ENCODE data around the gene EIF4A3. TPM values are rescaled to one million over a fixed set of nuclear protein-coding genes. Genes with fewer than 3 reads are reported as not detected.

EIF4A3 gene
- total RNA-seq, 4 donors from 2014 or later, result 37.0 to 74.5 (median 55.8) TPM

GRCh38 chr17:80087346-80088265 lies 59.3 kb downstream of the EIF4A3 start:
- DNase-seq, result no peak
- no peaks in the 10 kb centered on the region for H3K9me3 ChIP-seq
- peaks cover under 1 to 3% (median 3%) of the 10 kb centered on the region in 4 donors for H3K4me1 ChIP-seq
- H3K4me3 ChIP-seq, result no peak overlapping the region
- in situ Hi-C loops (cut with MboI; ENCODE audit: low pct_ligation_motif_present in 1 of 4, low pct_unique_long_range_greater_than_20kb in 1 of 4, low sequenced_read_pairs in 3 of 4), result loop anchor here in 1 of 4 donors (25.0 kb wide), 1 partner anchor 150 kb away; no protein-coding TSS in a partner anchor
- H3K27me3 ChIP-seq, result no peaks in the 10 kb centered on the region
- no peak overlapping the region for H3K27ac ChIP-seq
- TF ChIP-seq EP300 (IDR thresholded peaks at IDR 0.05; ENCODE audit: low read depth) (no peak), POLR2A (IDR thresholded peaks at IDR 0.05) (no peak), POLR2AphosphoS5 (IDR thresholded peaks at IDR 0.05) (no peak), CTCF (IDR thresholded peaks at IDR 0.05) (no peak)
- intact Hi-C loops (cut with DNase I; ENCODE audit: low total_unique reads), result loop anchor here (10.0 kb wide), 1 partner anchor 83 kb away; no protein-coding TSS in a partner anchor
- no peaks in the 10 kb centered on the region for H3K36me3 ChIP-seq
- WGBS, 2 donors (ENCODE audit: low coverage in 1 of 2), result 79 to 86% methylated on average over 7 to 34 of the region's 34 CpGs

GRCh38 chr17:80086616-80087015 lies 60.3 kb downstream of the EIF4A3 start:
- intact Hi-C loops (cut with DNase I; ENCODE audit: low total_unique reads), result loop anchor here (10.0 kb wide), 1 partner anchor 82 kb away; no protein-coding TSS in a partner anchor
- in situ Hi-C loops (cut with MboI; ENCODE audit: low pct_ligation_motif_present in 1 of 4, low pct_unique_long_range_greater_than_20kb in 1 of 4, low sequenced_read_pairs in 3 of 4), result loop anchor here in 1 of 4 donors (25.0 kb wide), 1 partner anchor 151 kb away; no protein-coding TSS in a partner anchor
- no peaks in the 10 kb centered on the region for H3K27me3 ChIP-seq
- TF ChIP-seq CTCF (IDR thresholded peaks at IDR 0.05) (no peak), POLR2AphosphoS5 (IDR thresholded peaks at IDR 0.05) (no peak), EP300 (IDR thresholded peaks at IDR 0.05; ENCODE audit: low read depth) (no peak), POLR2A (IDR thresholded peaks at IDR 0.05) (no peak)
- no peak for DNase-seq
- no peak overlapping the region for H3K27ac ChIP-seq
- peaks cover 4 to 7% (median 6%) of the 10 kb centered on the region in 4 donors for H3K4me1 ChIP-seq
- no peaks in the 10 kb centered on the region for H3K36me3 ChIP-seq
- no peak overlapping the region for H3K4me3 ChIP-seq
- no peaks in the 10 kb centered on the region for H3K9me3 ChIP-seq
- WGBS, 2 donors (ENCODE audit: low coverage in 1 of 2), result 84% methylated on average over 11 of the region's 11 CpGs; no CpG with 5 or more reads in 1 of the 2 donors

- Histone ChIP-seq H3K27me3 (no peaks in the 10 kb centered on the region), H3K36me3 (no peaks in the 10 kb centered on the region), H3K4me3 (no peak overlapping the region), H3K27ac (no peak overlapping the region), H3K4me1 (peaks cover 4 to 7% (median 6%) of the 10 kb centered on the region in 4 donors), H3K9me3 (no peaks in the 10 kb centered on the region)
- TF ChIP-seq POLR2A (IDR thresholded peaks at IDR 0.05) (no peak), EP300 (IDR thresholded peaks at IDR 0.05; ENCODE audit: low read depth) (no peak), CTCF (IDR thresholded peaks at IDR 0.05) (no peak), POLR2AphosphoS5 (IDR thresholded peaks at IDR 0.05) (no peak)
- in situ Hi-C loops (cut with MboI; ENCODE audit: low pct_ligation_motif_present in 1 of 4, low pct_unique_long_range_greater_than_20kb in 1 of 4, low sequenced_read_pairs in 3 of 4), result loop anchor here in 1 of 4 donors (25.0 kb wide), 1 partner anchor 151 kb away; no protein-coding TSS in a partner anchor
- WGBS, 2 donors (ENCODE audit: low coverage in 1 of 2), result 76 to 93% methylated on average over 3 to 17 of the region's 17 CpGs
- no peak for DNase-seq
- intact Hi-C loops (cut with DNase I; ENCODE audit: low total_unique reads), result loop anchor here (10.0 kb wide), 1 partner anchor 81 kb away; no protein-coding TSS in a partner anchor
These were observed 60.8 kb downstream of the EIF4A3 start for GRCh38 chr17:80086081-80086480.

GRCh38 chr17:80084773-80085172 lies 62.2 kb downstream of the EIF4A3 start:
- WGBS, 2 donors (ENCODE audit: low coverage in 1 of 2), result 94% methylated on average over 15 of the region's 15 CpGs; no CpG with 5 or more reads in 1 of the 2 donors
- in situ Hi-C loops (cut with MboI; ENCODE audit: low pct_ligation_motif_present in 1 of 4, low pct_unique_long_range_greater_than_20kb in 1 of 4, low sequenced_read_pairs in 3 of 4), result loop anchor here in 1 of 4 donors (25.0 kb wide), 1 partner anchor 153 kb away; no protein-coding TSS in a partner anchor

More at GRCh38 chr17:80084773-80085172, 62.2 kb downstream of the EIF4A3 start:
- no peak for TF ChIP-seq POLR2AphosphoS5 (IDR thresholded peaks at IDR 0.05)
- no peak for TF ChIP-seq CTCF (IDR thresholded peaks at IDR 0.05)
- TF ChIP-seq POLR2A (IDR thresholded peaks at IDR 0.05), result no peak
- TF ChIP-seq EP300 (IDR thresholded peaks at IDR 0.05; ENCODE audit: low read depth), result no peak
- no peaks in the 10 kb centered on the region for H3K9me3 ChIP-seq
- H3K27me3 ChIP-seq, result no peaks in the 10 kb centered on the region
- peaks cover 4 to 7% (median 6%) of the 10 kb centered on the region in 4 donors for H3K4me1 ChIP-seq
- H3K4me3 ChIP-seq, result no peak overlapping the region
- intact Hi-C loops (cut with DNase I; ENCODE audit: low total_unique reads), result loop anchor here (10.0 kb wide), 1 partner anchor 80 kb away; no protein-coding TSS in a partner anchor
- H3K27ac ChIP-seq, result no peak overlapping the region
- DNase-seq, result no peak
- H3K36me3 ChIP-seq, result no peaks in the 10 kb centered on the region

Data from transverse colon (tissue), 4 donors.